ENCODE results near the gene FLNB.

GRCh38 chr3:58190882-58191281, 182.7 kb downstream of the FLNB start:
- TF ChIP-seq, protein P1, sequence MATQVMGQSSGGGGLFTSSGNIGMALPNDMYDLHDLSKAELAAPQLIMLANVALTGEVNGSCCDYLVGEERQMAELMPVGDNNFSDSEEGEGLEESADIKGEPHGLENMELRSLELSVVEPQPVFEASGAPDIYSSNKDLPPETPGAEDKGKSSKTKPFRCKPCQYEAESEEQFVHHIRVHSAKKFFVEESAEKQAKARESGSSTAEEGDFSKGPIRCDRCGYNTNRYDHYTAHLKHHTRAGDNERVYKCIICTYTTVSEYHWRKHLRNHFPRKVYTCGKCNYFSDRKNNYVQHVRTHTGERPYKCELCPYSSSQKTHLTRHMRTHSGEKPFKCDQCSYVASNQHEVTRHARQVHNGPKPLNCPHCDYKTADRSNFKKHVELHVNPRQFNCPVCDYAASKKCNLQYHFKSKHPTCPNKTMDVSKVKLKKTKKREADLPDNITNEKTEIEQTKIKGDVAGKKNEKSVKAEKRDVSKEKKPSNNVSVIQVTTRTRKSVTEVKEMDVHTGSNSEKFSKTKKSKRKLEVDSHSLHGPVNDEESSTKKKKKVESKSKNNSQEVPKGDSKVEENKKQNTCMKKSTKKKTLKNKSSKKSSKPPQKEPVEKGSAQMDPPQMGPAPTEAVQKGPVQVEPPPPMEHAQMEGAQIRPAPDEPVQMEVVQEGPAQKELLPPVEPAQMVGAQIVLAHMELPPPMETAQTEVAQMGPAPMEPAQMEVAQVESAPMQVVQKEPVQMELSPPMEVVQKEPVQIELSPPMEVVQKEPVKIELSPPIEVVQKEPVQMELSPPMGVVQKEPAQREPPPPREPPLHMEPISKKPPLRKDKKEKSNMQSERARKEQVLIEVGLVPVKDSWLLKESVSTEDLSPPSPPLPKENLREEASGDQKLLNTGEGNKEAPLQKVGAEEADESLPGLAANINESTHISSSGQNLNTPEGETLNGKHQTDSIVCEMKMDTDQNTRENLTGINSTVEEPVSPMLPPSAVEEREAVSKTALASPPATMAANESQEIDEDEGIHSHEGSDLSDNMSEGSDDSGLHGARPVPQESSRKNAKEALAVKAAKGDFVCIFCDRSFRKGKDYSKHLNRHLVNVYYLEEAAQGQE (IDR thresholded peaks at IDR 0.05; ENCODE audit: low read depth), result no peak
- TF ChIP-seq CREB1 (IDR thresholded peaks at IDR 0.05; ENCODE audit: low read depth) (no peak), EP300 (IDR thresholded peaks at IDR 0.05; ENCODE audit: borderline replicate concordance) (no peak), CEBPB (IDR thresholded peaks at IDR 0.05) (no peak), EGR1 (IDR thresholded peaks at IDR 0.05) (no peak), YY1 (IDR thresholded peaks at IDR 0.05; ENCODE audit: low read depth) (no peak), FOXM1 (IDR thresholded peaks at IDR 0.05; ENCODE audit: borderline replicate concordance, low read depth) (no peak), TAF1 (IDR thresholded peaks at IDR 0.05; ENCODE audit: low read depth) (no peak), RAD21 (IDR thresholded peaks at IDR 0.05; ENCODE audit: low read depth) (no peak), TCF12 (IDR thresholded peaks at IDR 0.05; ENCODE audit: low read depth) (no peak), TEAD4 (IDR thresholded peaks at IDR 0.05) (no peak), USF1 (IDR thresholded peaks at IDR 0.05) (no peak), ZBTB7A (IDR thresholded peaks at IDR 0.05; ENCODE audit: low read depth) (no peak)
- TF ChIP-seq, protein P2, sequence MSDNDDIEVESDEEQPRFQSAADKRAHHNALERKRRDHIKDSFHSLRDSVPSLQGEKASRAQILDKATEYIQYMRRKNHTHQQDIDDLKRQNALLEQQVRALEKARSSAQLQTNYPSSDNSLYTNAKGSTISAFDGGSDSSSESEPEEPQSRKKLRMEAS (IDR thresholded peaks at IDR 0.05), result no peak

Data from Ishikawa (cell line).